Spleen (tissue), 7 donors: ENCODE measurements around the gene HNRNPD.

Experiments
- POLR2A ChIP-seq, 3 donors: fragments of 450-650 bp; IDR thresholded peaks; one replicate each; pipeline ENCODE4 v1.5.1; 2017; ENCODE audit warnings: antibody characterized with exemption in 3 of 3, mild to moderate bottlenecking in 1 of 3
- TF ChIP-seq, protein P1 (sequence below), 11 experiments: fragments of 200-600 bp in 7 of 11; fragments of 450-650 bp in 4 of 11; sonication (generic) in 4 of 11; IDR thresholded peaks in 8 of 11; conservative IDR thresholded peaks in 3 of 11; 1 replicate in 7 of 11; 2 replicates in 4 of 11; pipeline versions ENCODE4 v1.4.0 to v1.8.0; 2016 to 2021; ENCODE audit warnings: antibody characterized with exemption in 11 of 11, inconsistent platforms in 4 of 11, mild to moderate bottlenecking in 1 of 11
- donor health status: DM: no; HTN: no; CAD: no; lungs with moderate emphysema.
- donor health status: DM: no; HTN: no; CAD: no.
- donor health status: DM: no; HTN: no; CAD: no.

- TF ChIP-seq, protein P1, sequence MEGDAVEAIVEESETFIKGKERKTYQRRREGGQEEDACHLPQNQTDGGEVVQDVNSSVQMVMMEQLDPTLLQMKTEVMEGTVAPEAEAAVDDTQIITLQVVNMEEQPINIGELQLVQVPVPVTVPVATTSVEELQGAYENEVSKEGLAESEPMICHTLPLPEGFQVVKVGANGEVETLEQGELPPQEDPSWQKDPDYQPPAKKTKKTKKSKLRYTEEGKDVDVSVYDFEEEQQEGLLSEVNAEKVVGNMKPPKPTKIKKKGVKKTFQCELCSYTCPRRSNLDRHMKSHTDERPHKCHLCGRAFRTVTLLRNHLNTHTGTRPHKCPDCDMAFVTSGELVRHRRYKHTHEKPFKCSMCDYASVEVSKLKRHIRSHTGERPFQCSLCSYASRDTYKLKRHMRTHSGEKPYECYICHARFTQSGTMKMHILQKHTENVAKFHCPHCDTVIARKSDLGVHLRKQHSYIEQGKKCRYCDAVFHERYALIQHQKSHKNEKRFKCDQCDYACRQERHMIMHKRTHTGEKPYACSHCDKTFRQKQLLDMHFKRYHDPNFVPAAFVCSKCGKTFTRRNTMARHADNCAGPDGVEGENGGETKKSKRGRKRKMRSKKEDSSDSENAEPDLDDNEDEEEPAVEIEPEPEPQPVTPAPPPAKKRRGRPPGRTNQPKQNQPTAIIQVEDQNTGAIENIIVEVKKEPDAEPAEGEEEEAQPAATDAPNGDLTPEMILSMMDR (IDR thresholded peaks at IDR 0.05 in 8 of 11, conservative IDR thresholded peaks at IDR 0.05 in 3 of 11): no peak
- no peak for TF ChIP-seq POLR2A (IDR thresholded peaks at IDR 0.05)
Measured at GRCh38 chr4:82371497-82371896, 2.3 kb downstream of the HNRNPD start.
